NT2/D1 (cell line): ENCODE data around the gene WDR35.

Experiments used
- YY1 ChIP-seq: IDR thresholded peaks from 2 replicates; pipeline ENCODE4 v1.6.1; 2011; ENCODE audit not compliant: insufficient read length, insufficient read depth
- ZNF274 ChIP-seq: IDR thresholded peaks from 2 replicates; pipeline ENCODE4 v1.6.1; 2011; ENCODE audit warnings: mild to moderate bottlenecking, low read depth, low read length

GRCh38 chr2:19874726-19875125 is 115.2 kb downstream of the WDR35 start:
- TF ChIP-seq ZNF274 (no peak), YY1 (no peak)
